Measurements from ENCODE around the gene GASK1B. TPM values are rescaled to one million over a fixed set of nuclear protein-coding genes. Genes with fewer than 3 reads are reported as not detected.

GASK1B gene
- total and polyA plus RNA-seq, 4 experiments from 2014 or later, result 0.58 to 0.70 TPM; not detected in 2

DNA sequence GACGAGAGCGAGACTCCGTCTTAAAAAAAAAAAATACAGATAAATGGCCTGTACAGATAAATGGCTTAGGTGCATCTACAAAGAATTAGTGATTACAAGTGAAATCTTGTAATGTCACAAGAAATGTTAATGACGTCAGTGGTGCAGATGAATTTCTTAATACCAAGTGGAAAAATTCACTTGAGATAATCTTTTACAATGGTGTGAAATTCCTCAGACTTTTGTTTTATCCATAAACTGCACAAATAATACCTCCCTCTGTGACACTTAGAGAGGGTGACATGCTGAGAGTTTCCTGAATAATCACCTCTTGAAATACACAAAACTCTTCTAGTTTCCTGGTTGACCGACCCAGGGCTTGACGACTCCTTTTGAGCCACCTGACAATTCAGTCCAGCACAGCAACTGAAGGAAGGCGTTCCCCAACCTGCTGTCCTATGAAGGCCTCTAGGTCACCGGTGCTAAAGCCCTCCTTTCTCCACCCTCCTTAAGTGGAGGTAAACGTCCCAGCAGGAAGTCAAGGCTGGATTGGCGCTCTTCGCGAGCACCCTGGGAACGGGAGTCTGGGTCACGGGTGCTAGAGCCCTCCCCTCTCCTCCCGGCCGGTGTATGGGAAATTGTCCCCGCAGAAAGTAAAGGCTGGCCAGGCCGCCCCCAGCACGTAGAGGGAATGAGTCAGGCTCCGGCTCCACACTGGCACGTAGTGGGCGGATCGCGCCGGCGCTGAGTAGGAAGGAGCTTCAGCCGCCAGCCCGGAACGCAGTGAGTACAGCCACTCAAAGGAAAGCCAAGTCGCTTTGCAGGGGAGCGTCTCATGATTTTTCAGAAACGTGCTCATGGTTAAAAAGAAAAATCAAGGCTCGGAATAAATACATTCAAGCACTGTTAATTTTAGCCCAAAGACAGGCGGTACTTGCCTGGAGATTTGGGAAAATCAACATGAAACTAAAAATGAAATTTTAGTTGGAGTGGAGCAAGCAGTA is 37.3 kb upstream of the GASK1B start, which contains the start of gene TMEM144:
Gene TMEM144, plus strand, starts transcription at position 662 of the 983 bp plus-strand sequence. CDS start 2,182 bp downstream, outside the sequence.
- Mint-ChIP-seq H3K4me1 (peaks cover 3 to 10% (median 7%) of the 10 kb centered on the region in 4 donors), H3K27me3 (peaks cover 10 to 12% of the 10 kb centered on the region in 2 donors), H3K36me3 (no peaks in the 10 kb centered on the region), H3K27ac (no peak within 1 kb of the TSS), H3K4me3 (peak within 1 kb of the TSS; percentile 49 to 82 (median 69)), H3K9me3 (peaks cover 0 to 8% (median 1%) of the 10 kb centered on the region in 8 donors)
- DNase-seq, result no peak
- Histone ChIP-seq H3K9me3 (ENCODE audit: control insufficient read depth in 1 of 2, low read length in 2 of 2) (no peaks in the 10 kb centered on the region), H3K27me3 (ENCODE audit: insufficient read depth, low read length) (no peaks in the 10 kb centered on the region), H3K4me1 (ENCODE audit: insufficient read depth, low read length) (no peaks in the 10 kb centered on the region), H3K4me3 (ENCODE audit: low read length in 2 of 2) (peak within 1 kb of the TSS in 1 of 2 donors; percentile 4), H3K36me3 (ENCODE audit: insufficient read depth, low read length) (no peaks in the 10 kb centered on the region), H3K27ac (ENCODE audit: low read depth, low read length) (no peak within 1 kb of the TSS)
- intact Hi-C loops (cut with micrococcal nuclease), result no loop called here
- ChIA-PET CTCF (ENCODE audit: partially characterized antibody) (no interaction called here), POLR2A (ENCODE audit: partially characterized antibody) (no interaction called here)

DNA sequence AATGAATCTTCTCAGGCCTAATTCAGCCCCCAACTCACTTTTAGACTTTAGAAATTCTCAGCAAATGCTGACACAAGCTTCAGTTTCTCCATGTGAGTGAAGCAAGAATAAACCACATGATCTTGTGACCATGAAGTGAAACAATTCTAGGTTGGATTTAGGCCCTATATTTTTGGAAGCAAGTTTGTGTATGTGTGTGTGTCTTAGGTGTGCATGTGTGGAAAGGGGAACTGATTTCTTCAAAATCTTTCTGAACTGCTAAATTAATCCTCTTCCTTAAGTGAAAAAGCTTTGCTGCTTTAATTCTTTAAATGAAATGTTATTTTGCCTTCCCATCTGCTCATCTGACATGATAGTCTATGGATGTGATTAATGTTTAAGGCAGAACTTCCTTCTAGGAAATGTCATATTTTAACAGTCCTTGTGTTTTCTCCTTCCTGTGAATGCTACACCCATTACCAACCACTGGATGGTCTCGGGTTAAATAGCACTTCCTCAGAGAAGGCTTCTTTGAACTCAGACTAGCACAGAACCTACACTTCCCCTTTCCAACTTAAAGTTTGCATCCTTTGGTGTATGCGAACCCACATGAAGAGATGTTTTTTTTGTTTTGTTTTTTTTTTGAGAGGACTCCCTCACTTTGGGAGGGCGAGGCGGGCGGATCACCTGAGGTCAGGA is 36.3 kb upstream of the GASK1B start:
- H3K36me3 ChIP-seq (ENCODE audit: insufficient read depth, low read length), result no peaks in the 10 kb centered on the region
- Mint-ChIP-seq H3K4me1 (peaks cover 3 to 10% (median 7%) of the 10 kb centered on the region in 4 donors), H3K36me3 (no peaks in the 10 kb centered on the region), H3K27ac (no peak overlapping the region), H3K4me3 (peak overlapping the region in 1 of 8 donors; percentile 4), H3K27me3 (peaks cover 10 to 12% of the 10 kb centered on the region in 2 donors), H3K9me3 (peaks cover 0 to 8% (median 1%) of the 10 kb centered on the region in 8 donors)
- no peaks in the 10 kb centered on the region for H3K27me3 ChIP-seq (ENCODE audit: insufficient read depth, low read length)
- no peaks in the 10 kb centered on the region for H3K4me1 ChIP-seq (ENCODE audit: insufficient read depth, low read length)
- no peaks in the 10 kb centered on the region for H3K9me3 ChIP-seq (ENCODE audit: control insufficient read depth in 1 of 2, low read length in 2 of 2)
- ChIA-PET POLR2A (ENCODE audit: partially characterized antibody) (no interaction called here), CTCF (ENCODE audit: partially characterized antibody) (no interaction called here)
- no peak overlapping the region for H3K4me3 ChIP-seq (ENCODE audit: low read length in 2 of 2)
- intact Hi-C loops (cut with micrococcal nuclease), result no loop called here
- DNase-seq, result no peak
- H3K27ac ChIP-seq (ENCODE audit: low read depth, low read length), result no peak overlapping the region

DNA sequence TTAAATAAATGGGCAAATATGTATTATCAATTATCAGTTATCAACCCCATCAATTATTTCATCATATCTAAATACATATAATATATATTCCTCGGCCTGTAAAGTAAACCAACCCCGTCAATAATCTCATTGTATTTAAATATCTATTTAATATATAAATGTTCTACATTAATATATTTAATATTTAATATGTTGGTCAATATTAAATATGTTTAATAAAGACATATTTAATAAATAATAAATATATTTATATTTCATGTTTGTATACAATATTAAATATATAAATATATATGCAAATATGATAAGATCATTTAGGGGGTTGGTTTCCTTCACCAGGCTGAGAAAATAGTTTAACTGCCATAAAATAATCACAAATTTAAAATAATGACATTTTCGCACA is 31.1 kb upstream of the GASK1B start:
- Histone ChIP-seq H3K4me1 (ENCODE audit: insufficient read depth, low read length) (no peaks in the 10 kb centered on the region), H3K27ac (ENCODE audit: low read depth, low read length) (no peak overlapping the region), H3K27me3 (ENCODE audit: insufficient read depth, low read length) (no peaks in the 10 kb centered on the region), H3K36me3 (ENCODE audit: insufficient read depth, low read length) (no peaks in the 10 kb centered on the region), H3K4me3 (ENCODE audit: low read length in 2 of 2) (no peak overlapping the region), H3K9me3 (ENCODE audit: control insufficient read depth in 1 of 2, low read length in 2 of 2) (no peaks in the 10 kb centered on the region)
- peaks cover 0 to 6% (median 0%) of the 10 kb centered on the region in 8 donors for H3K9me3 Mint-ChIP-seq
- H3K27me3 Mint-ChIP-seq, result peaks cover 0 to 2% of the 10 kb centered on the region in 2 donors
- no peaks in the 10 kb centered on the region for H3K36me3 Mint-ChIP-seq
- CTCF ChIA-PET (ENCODE audit: partially characterized antibody), result no interaction called here
- no peak for DNase-seq
- POLR2A ChIA-PET (ENCODE audit: partially characterized antibody), result no interaction called here
- no peaks in the 10 kb centered on the region for H3K4me1 Mint-ChIP-seq
- intact Hi-C loops (cut with micrococcal nuclease), result no loop called here
- no peak overlapping the region for H3K27ac Mint-ChIP-seq
- no peak overlapping the region for H3K4me3 Mint-ChIP-seq

DNA sequence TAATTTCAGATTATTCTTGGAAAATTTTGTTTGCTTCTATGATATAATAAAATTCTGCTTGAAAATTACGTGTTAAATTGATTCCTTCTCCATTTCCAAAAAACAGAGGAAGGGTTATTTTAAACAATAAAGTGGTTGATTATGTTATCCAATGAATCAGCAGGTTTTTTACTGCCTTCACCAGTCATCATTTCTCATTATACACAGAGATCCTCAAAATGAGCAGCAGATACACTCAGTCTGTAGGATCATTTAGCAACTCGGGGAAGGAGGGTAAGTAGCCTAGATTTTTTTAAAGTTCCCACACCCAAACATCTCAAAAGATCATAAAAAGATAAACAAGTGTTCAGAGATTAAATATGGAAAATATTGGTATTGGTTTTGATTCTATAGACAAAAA is 30.6 kb upstream of the GASK1B start:
- no peaks in the 10 kb centered on the region for H3K36me3 Mint-ChIP-seq
- H3K4me3 Mint-ChIP-seq, result no peak overlapping the region
- POLR2A ChIA-PET (ENCODE audit: partially characterized antibody), result no interaction called here
- H3K4me1 Mint-ChIP-seq, result no peaks in the 10 kb centered on the region
- intact Hi-C loops (cut with micrococcal nuclease), result no loop called here
- DNase-seq, result no peak
- H3K27ac Mint-ChIP-seq, result no peak overlapping the region
- Histone ChIP-seq H3K27ac (ENCODE audit: low read depth, low read length) (no peak overlapping the region), H3K36me3 (ENCODE audit: insufficient read depth, low read length) (no peaks in the 10 kb centered on the region), H3K27me3 (ENCODE audit: insufficient read depth, low read length) (no peaks in the 10 kb centered on the region), H3K9me3 (ENCODE audit: control insufficient read depth in 1 of 2, low read length in 2 of 2) (no peaks in the 10 kb centered on the region), H3K4me1 (ENCODE audit: insufficient read depth, low read length) (no peaks in the 10 kb centered on the region), H3K4me3 (ENCODE audit: low read length in 2 of 2) (no peak overlapping the region)
- CTCF ChIA-PET (ENCODE audit: partially characterized antibody), result no interaction called here
- peaks cover 0 to 6% (median 0%) of the 10 kb centered on the region in 8 donors for H3K9me3 Mint-ChIP-seq
- peaks cover 0 to 2% of the 10 kb centered on the region in 2 donors for H3K27me3 Mint-ChIP-seq

DNA sequence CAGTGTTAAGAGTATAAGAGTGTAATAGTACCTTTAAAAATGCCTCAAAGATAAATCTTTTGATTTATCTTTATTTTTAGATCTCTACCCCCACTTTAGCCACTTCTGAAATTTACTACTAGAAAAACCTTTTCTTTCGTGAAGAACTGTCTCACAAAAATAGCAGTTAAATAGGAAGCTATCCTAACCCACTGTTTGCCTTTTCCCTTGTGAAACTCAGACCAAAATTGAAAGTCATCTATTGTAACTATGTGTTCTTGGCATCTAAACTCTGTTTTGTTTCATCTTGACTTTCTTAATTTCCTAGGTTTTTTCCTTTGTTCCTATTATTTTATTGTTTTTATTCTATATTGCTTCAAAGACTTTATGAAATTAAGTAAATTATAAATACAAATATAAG is 29.7 kb upstream of the GASK1B start:
- ChIA-PET POLR2A (ENCODE audit: partially characterized antibody) (no interaction called here), CTCF (ENCODE audit: partially characterized antibody) (no interaction called here)
- DNase-seq, result no peak
- H3K9me3 Mint-ChIP-seq, result peaks cover 0 to 5% (median 0%) of the 10 kb centered on the region in 8 donors
- intact Hi-C loops (cut with micrococcal nuclease), result no loop called here
- Histone ChIP-seq H3K27ac (ENCODE audit: low read depth, low read length) (no peak overlapping the region), H3K4me3 (ENCODE audit: low read length in 2 of 2) (no peak overlapping the region), H3K27me3 (ENCODE audit: insufficient read depth, low read length) (no peaks in the 10 kb centered on the region), H3K9me3 (ENCODE audit: control insufficient read depth in 1 of 2, low read length in 2 of 2) (no peaks in the 10 kb centered on the region), H3K36me3 (ENCODE audit: insufficient read depth, low read length) (no peaks in the 10 kb centered on the region), H3K4me1 (ENCODE audit: insufficient read depth, low read length) (no peaks in the 10 kb centered on the region)
- H3K27me3 Mint-ChIP-seq, result no peaks in the 10 kb centered on the region
- H3K4me3 Mint-ChIP-seq, result no peak overlapping the region
- H3K4me1 Mint-ChIP-seq, result no peaks in the 10 kb centered on the region
- H3K27ac Mint-ChIP-seq, result no peak overlapping the region
- no peaks in the 10 kb centered on the region for H3K36me3 Mint-ChIP-seq

DNA sequence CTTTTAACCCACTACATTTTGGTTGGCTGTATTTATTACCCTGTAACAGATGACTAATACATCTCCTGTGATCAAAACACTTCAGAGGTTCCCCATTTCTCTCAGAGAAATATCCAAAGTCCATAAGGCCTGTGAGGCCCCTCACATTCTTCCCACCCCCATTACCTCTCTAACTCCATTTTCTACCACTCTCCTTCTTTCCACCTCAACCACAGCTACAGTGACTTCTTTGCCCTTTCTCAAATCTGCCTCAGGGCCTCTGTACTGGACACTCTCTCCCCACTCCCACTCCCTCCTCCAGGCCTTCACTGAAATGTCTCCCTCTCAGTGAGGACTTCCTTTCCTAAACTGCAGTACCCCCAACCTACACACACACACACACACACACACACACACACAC is 29.1 kb upstream of the GASK1B start:
- Mint-ChIP-seq H3K4me3 (no peak overlapping the region), H3K9me3 (peaks cover 0 to 5% (median 0%) of the 10 kb centered on the region in 8 donors), H3K36me3 (no peaks in the 10 kb centered on the region), H3K27me3 (no peaks in the 10 kb centered on the region), H3K4me1 (no peaks in the 10 kb centered on the region), H3K27ac (no peak overlapping the region)
- ChIA-PET POLR2A (ENCODE audit: partially characterized antibody) (no interaction called here), CTCF (ENCODE audit: partially characterized antibody) (no interaction called here)
- Histone ChIP-seq H3K27me3 (ENCODE audit: insufficient read depth, low read length) (no peaks in the 10 kb centered on the region), H3K27ac (ENCODE audit: low read depth, low read length) (no peak overlapping the region), H3K4me1 (ENCODE audit: insufficient read depth, low read length) (no peaks in the 10 kb centered on the region), H3K4me3 (ENCODE audit: low read length in 2 of 2) (no peak overlapping the region), H3K9me3 (ENCODE audit: control insufficient read depth in 1 of 2, low read length in 2 of 2) (no peaks in the 10 kb centered on the region), H3K36me3 (ENCODE audit: insufficient read depth, low read length) (no peaks in the 10 kb centered on the region)
- no peak for DNase-seq
- intact Hi-C loops (cut with micrococcal nuclease), result no loop called here

DNA sequence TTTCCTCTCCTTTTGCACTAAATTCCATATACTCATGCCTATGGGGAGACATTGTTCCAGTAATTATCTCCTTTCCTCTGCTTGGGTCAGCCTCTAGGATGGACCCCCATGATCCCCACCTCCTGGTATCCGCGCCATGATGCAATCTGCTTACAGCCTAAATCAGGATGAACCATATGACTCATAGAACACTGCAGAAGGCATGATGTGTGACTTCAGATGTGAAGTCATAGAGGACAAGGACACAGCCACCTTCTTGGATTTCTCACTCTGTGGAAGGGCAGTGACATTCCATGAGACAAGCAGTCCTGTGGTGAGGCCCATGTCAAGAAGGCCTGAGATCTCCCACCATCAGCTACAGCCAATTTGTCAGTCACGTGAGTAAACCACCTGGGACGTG is 28.5 kb upstream of the GASK1B start:
- peaks cover 0 to 5% (median 0%) of the 10 kb centered on the region in 8 donors for H3K9me3 Mint-ChIP-seq
- Histone ChIP-seq H3K27me3 (ENCODE audit: insufficient read depth, low read length) (no peaks in the 10 kb centered on the region), H3K4me3 (ENCODE audit: low read length in 2 of 2) (no peak overlapping the region), H3K36me3 (ENCODE audit: insufficient read depth, low read length) (no peaks in the 10 kb centered on the region), H3K9me3 (ENCODE audit: control insufficient read depth in 1 of 2, low read length in 2 of 2) (no peaks in the 10 kb centered on the region), H3K27ac (ENCODE audit: low read depth, low read length) (no peak overlapping the region), H3K4me1 (ENCODE audit: insufficient read depth, low read length) (no peaks in the 10 kb centered on the region)
- ChIA-PET CTCF (ENCODE audit: partially characterized antibody) (no interaction called here), POLR2A (ENCODE audit: partially characterized antibody) (no interaction called here)
- no peak for DNase-seq
- H3K27me3 Mint-ChIP-seq, result no peaks in the 10 kb centered on the region
- H3K4me3 Mint-ChIP-seq, result no peak overlapping the region
- no peaks in the 10 kb centered on the region for H3K4me1 Mint-ChIP-seq
- no peak overlapping the region for H3K27ac Mint-ChIP-seq
- intact Hi-C loops (cut with micrococcal nuclease), result no loop called here
- no peaks in the 10 kb centered on the region for H3K36me3 Mint-ChIP-seq
